ENCODE data around the gene MYOZ1. TPM values are rescaled to one million over a fixed set of nuclear protein-coding genes. Genes with fewer than 3 reads are reported as not detected.

The MYOZ1 gene
- total and polyA plus RNA-seq, 2 donors (not counting 1 experiment from before 2014, with no cell fraction given) = not detected

GRCh38 chr10:73625884-73626752, 15.2 kb downstream of the MYOZ1 start:
- CTCF ChIA-PET = interaction anchor here (1.2 to 2.5 kb wide), 2 partner anchors 17 to 18 kb away, joined by 4 to 14 read pairs; no protein-coding TSS in a partner anchor
- Mint-ChIP-seq H3K4me1 (peaks cover 16% of the 10 kb centered on the region), H3K9me3 (ENCODE audit: insufficient read depth) (no peaks in the 10 kb centered on the region), H3K27ac (peak overlapping the region; percentile 97), H3K4me3 (peak overlapping the region; percentile 98), H3K27me3 (no peaks in the 10 kb centered on the region)
- POLR2A ChIA-PET = interaction anchor here (0.6 to 1.6 kb wide), 7 partner anchors 19 to 458 kb away, joined by 3 to 9 read pairs (median 4); partner anchors contain the start of gene MRPS16
- Histone ChIP-seq H2AFZ (ENCODE audit: insufficient read depth, low read depth, low read length, poor library complexity, severe bottlenecking) (peak overlapping the region; percentile 100), H3K9ac (ENCODE audit: low read length) (peak overlapping the region; percentile 99), H3K4me1 (ENCODE audit: control insufficient read depth in 2 of 2, insufficient read depth in 2 of 2, low read length in 2 of 2) (peaks cover 11% of the 10 kb centered on the region in 2 donors), H3K4me2 (replicated peaks; ENCODE audit: low read depth, low read length, poor library complexity, severe bottlenecking) (peak overlapping the region; percentile 90), H4K20me1 (ENCODE audit: control insufficient read depth, insufficient read depth, low read length, poor library complexity, severe bottlenecking) (no peaks in the 10 kb centered on the region), H3K27ac (ENCODE audit: low read length in 2 of 2) (peak overlapping the region; percentile 70 to 92), H3K27me3 (replicated peaks in 1 of 4; ENCODE audit: control extremely low read depth in 1 of 4, control insufficient read depth in 3 of 4, insufficient read depth in 4 of 4, low read length in 3 of 4) (no peaks in the 10 kb centered on the region), H3K4me3 (ENCODE audit: control extremely low read depth in 1 of 5, extremely low read depth in 1 of 5, insufficient read depth in 1 of 5, low read depth in 2 of 5, low read length in 4 of 5) (peak overlapping the region; percentile 71 to 97 (median 90)), H3K79me2 (ENCODE audit: control insufficient read depth, insufficient read depth, low read length) (peaks cover 9% of the 10 kb centered on the region), H3K36me3 (replicated peaks in 1 of 2; ENCODE audit: control extremely low read depth in 1 of 2, control insufficient read depth in 1 of 2, extremely low read depth in 1 of 2, insufficient read depth in 2 of 2, low read length in 1 of 2) (no peaks in the 10 kb centered on the region), H3K9me3 (ENCODE audit: control extremely low read depth in 1 of 3, control insufficient read depth in 2 of 3, insufficient read depth in 1 of 3, low read length in 2 of 3) (no peaks in the 10 kb centered on the region)
- TF ChIP-seq EZH2 (IDR thresholded peaks at IDR 0.05; ENCODE audit: borderline replicate concordance, insufficient read depth, low read depth, low read length, poor library complexity, severe bottlenecking) (no peak), CTCF (IDR thresholded peaks at IDR 0.05) (no peak)
- WGBS (ENCODE audit: insufficient coverage) = under 1% methylated on average over 30 of the region's 42 CpGs
- ATAC-seq (ENCODE audit: low read depth) (peak; percentile 91), DNase-seq (peak; percentile 96)
- intact Hi-C loops (cut with micrococcal nuclease) = loop anchor here (1.0 to 10.0 kb wide), 7 partner anchors 18 to 249 kb away; partner anchors contain the start of genes ANXA7, CAMK2G, PPP3CB and SEC24C

Data from B cell (primary cell).